SK-N-SH treated with all-trans-retinoic acid at 6 μM for 48 hours (cell line): ENCODE data around the gene SUPT16H.

Source experiments
- ATAC-seq: fragments of 200-7000 bp; cut with Tn5 transposase; 3 replicates; pipeline ENCODE4 v1.9.1; 2020; ENCODE audit warnings: mild to moderate bottlenecking, moderate library complexity
- ARNTL ChIP-seq: fragments of 450-650 bp; formaldehyde crosslinking; IDR thresholded peaks from 2 replicates; pipeline ENCODE4 v1.5.0; 2020; ENCODE audit warnings: low read depth, mild to moderate bottlenecking, moderate library complexity, borderline replicate concordance
- BACH2 ChIP-seq: fragments of 250-450 bp; sonication (Bioruptor Pico); IDR thresholded peaks from 2 replicates; pipeline ENCODE4 v1.9.0; 2021; ENCODE audit warnings: mild to moderate bottlenecking, borderline replicate concordance
- CSDC2 ChIP-seq: fragments of 250-450 bp; sonication (Bioruptor Pico); IDR thresholded peaks from 2 replicates; pipeline ENCODE4 v1.5.0; 2020; ENCODE audit warnings: mild to moderate bottlenecking, moderate library complexity
- ESRRG ChIP-seq: fragments of 250-450 bp; sonication (Bioruptor Pico); IDR thresholded peaks from 2 replicates; pipeline ENCODE4 v1.6.1; 2021; ENCODE audit warnings: mild to moderate bottlenecking
- GLIS3 ChIP-seq: fragments of 250-450 bp; sonication (Bioruptor Pico); IDR thresholded peaks from 2 replicates; pipeline ENCODE4 v1.5.0; 2020; ENCODE audit warnings: mild to moderate bottlenecking, moderate library complexity
- ISL1 ChIP-seq: fragments of 250-450 bp; sonication (Bioruptor Pico); IDR thresholded peaks from 2 replicates; pipeline ENCODE4 v2.1.2; 2022; ENCODE audit warnings: mild to moderate bottlenecking, moderate library complexity
- OSR1 ChIP-seq: fragments of 250-450 bp; sonication (Bioruptor Pico); IDR thresholded peaks from 2 replicates; pipeline ENCODE4 v1.8.0; 2022; ENCODE audit warnings: moderate library complexity, mild to moderate bottlenecking, inconsistent platforms
- PATZ1 ChIP-seq: fragments of 250-450 bp; sonication (Bioruptor Pico); IDR thresholded peaks from 2 replicates; pipeline ENCODE4 v1.8.0; 2020; ENCODE audit warnings: mild to moderate bottlenecking, moderate library complexity, borderline replicate concordance
- PPARA ChIP-seq: fragments of 250-450 bp; sonication (Bioruptor Pico); IDR thresholded peaks from 2 replicates; pipeline ENCODE4 v1.5.0; 2020; ENCODE audit warnings: mild to moderate bottlenecking, borderline replicate concordance
- RARB ChIP-seq: fragments of 250-450 bp; sonication (Bioruptor Pico); IDR thresholded peaks from 2 replicates; pipeline ENCODE4 v1.8.0; 2021; ENCODE audit warnings: mild to moderate bottlenecking, moderate library complexity
- SNAI2 ChIP-seq: fragments of 250-450 bp; sonication (Bioruptor Pico); IDR thresholded peaks from 2 replicates; pipeline ENCODE4 v1.5.0; 2020; ENCODE audit warnings: mild to moderate bottlenecking, moderate library complexity
- TCF4 ChIP-seq: fragments of 250-450 bp; sonication (Bioruptor Pico); IDR thresholded peaks from 2 replicates; pipeline ENCODE4 v1.8.0; 2021; ENCODE audit warnings: mild to moderate bottlenecking, moderate library complexity, borderline replicate concordance
- ZC3H10 ChIP-seq: fragments of 250-450 bp; sonication (Bioruptor Pico); IDR thresholded peaks from 2 replicates; pipeline ENCODE4 v1.5.1; 2021; ENCODE audit warnings: mild to moderate bottlenecking, moderate library complexity
- ZFP3 ChIP-seq: fragments of 250-450 bp; sonication (Bioruptor Pico); IDR thresholded peaks from 2 replicates; pipeline ENCODE4 v1.5.0; 2020; ENCODE audit warnings: mild to moderate bottlenecking, moderate library complexity
- ZFP30 ChIP-seq: fragments of 450-650 bp; formaldehyde crosslinking; IDR thresholded peaks from 2 replicates; pipeline ENCODE4 v1.5.0; 2022; ENCODE audit warnings: mild to moderate bottlenecking, moderate library complexity
- ZNF565 ChIP-seq: fragments of 450-650 bp; formaldehyde crosslinking; conservative IDR thresholded peaks from 2 replicates; pipeline ENCODE4 v1.5.0; 2020; ENCODE audit warnings: low read depth, mild to moderate bottlenecking, moderate library complexity
- ZNF70 ChIP-seq: fragments of 450-650 bp; formaldehyde crosslinking; IDR thresholded peaks from 2 replicates; pipeline ENCODE4 v1.5.0; 2020; ENCODE audit warnings: mild to moderate bottlenecking, moderate library complexity
- ZNF8 ChIP-seq: fragments of 450-650 bp; formaldehyde crosslinking; IDR thresholded peaks from 2 replicates; pipeline ENCODE4 v1.5.0; 2020; ENCODE audit warnings: mild to moderate bottlenecking, moderate library complexity
- TF ChIP-seq, protein P1 (sequence below): fragments of 250-450 bp; sonication (Bioruptor Pico); IDR thresholded peaks from 2 replicates; pipeline ENCODE4 v1.8.0; 2021; ENCODE audit warnings: low read depth, mild to moderate bottlenecking, moderate library complexity, borderline replicate concordance
- TF ChIP-seq, protein P2 (sequence below): fragments of 250-450 bp; sonication (Bioruptor Pico); IDR thresholded peaks from 2 replicates; pipeline ENCODE4 v1.5.1; 2020; ENCODE audit warnings: low read depth, mild to moderate bottlenecking, moderate library complexity
- TF ChIP-seq, protein P3 (sequence below): fragments of 250-450 bp; sonication (Bioruptor Pico); IDR thresholded peaks from 2 replicates; pipeline ENCODE4 v1.5.0; 2020; ENCODE audit warnings: mild to moderate bottlenecking, moderate library complexity
- TF ChIP-seq, protein P4 (sequence below): fragments of 250-450 bp; sonication (Bioruptor Pico); IDR thresholded peaks from 2 replicates; pipeline ENCODE4 v1.5.1; 2021; ENCODE audit warnings: mild to moderate bottlenecking, moderate library complexity

Gene SUPT16H

GRCh38 chr14:21426692-21427091 lies 42.9 kb upstream of the SUPT16H start:
- ATAC-seq = no peak
- no peak for TF ChIP-seq CSDC2 (CRISPR knock-in tag)
- no peak for TF ChIP-seq PPARA
- TF ChIP-seq BACH2 (CRISPR knock-in tag) = no peak
- no peak for TF ChIP-seq ZNF565 (CRISPR knock-in tag)
- TF ChIP-seq ZC3H10 (CRISPR knock-in tag) = no peak
- no peak for TF ChIP-seq ZFP30 (CRISPR knock-in tag)
- TF ChIP-seq, protein P1, sequence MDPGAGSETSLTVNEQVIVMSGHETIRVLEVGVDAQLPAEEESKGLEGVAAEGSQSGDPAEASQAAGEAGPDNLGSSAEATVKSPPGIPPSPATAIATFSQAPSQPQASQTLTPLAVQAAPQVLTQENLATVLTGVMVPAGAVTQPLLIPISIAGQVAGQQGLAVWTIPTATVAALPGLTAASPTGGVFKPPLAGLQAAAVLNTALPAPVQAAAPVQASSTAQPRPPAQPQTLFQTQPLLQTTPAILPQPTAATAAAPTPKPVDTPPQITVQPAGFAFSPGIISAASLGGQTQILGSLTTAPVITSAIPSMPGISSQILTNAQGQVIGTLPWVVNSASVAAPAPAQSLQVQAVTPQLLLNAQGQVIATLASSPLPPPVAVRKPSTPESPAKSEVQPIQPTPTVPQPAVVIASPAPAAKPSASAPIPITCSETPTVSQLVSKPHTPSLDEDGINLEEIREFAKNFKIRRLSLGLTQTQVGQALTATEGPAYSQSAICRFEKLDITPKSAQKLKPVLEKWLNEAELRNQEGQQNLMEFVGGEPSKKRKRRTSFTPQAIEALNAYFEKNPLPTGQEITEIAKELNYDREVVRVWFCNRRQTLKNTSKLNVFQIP (CRISPR knock-in tag) = no peak
- no peak for TF ChIP-seq GLIS3 (CRISPR knock-in tag)
- TF ChIP-seq ARNTL (CRISPR knock-in tag) = no peak
- TF ChIP-seq ESRRG (CRISPR knock-in tag) = no peak
- no peak for TF ChIP-seq PATZ1 (CRISPR knock-in tag)
- no peak for TF ChIP-seq RARB (CRISPR knock-in tag)
- no peak for TF ChIP-seq ZFP3 (CRISPR knock-in tag)
- TF ChIP-seq SNAI2 (CRISPR knock-in tag) = no peak
- TF ChIP-seq OSR1 (CRISPR knock-in tag) = no peak
- TF ChIP-seq, protein P2, sequence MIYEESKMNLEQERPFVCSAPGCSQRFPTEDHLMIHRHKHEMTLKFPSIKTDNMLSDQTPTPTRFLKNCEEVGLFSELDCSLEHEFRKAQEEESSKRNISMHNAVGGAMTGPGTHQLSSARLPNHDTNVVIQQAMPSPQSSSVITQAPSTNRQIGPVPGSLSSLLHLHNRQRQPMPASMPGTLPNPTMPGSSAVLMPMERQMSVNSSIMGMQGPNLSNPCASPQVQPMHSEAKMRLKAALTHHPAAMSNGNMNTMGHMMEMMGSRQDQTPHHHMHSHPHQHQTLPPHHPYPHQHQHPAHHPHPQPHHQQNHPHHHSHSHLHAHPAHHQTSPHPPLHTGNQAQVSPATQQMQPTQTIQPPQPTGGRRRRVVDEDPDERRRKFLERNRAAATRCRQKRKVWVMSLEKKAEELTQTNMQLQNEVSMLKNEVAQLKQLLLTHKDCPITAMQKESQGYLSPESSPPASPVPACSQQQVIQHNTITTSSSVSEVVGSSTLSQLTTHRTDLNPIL (CRISPR knock-in tag) = no peak
- TF ChIP-seq ISL1 (CRISPR knock-in tag) = no peak
- TF ChIP-seq, protein P3, sequence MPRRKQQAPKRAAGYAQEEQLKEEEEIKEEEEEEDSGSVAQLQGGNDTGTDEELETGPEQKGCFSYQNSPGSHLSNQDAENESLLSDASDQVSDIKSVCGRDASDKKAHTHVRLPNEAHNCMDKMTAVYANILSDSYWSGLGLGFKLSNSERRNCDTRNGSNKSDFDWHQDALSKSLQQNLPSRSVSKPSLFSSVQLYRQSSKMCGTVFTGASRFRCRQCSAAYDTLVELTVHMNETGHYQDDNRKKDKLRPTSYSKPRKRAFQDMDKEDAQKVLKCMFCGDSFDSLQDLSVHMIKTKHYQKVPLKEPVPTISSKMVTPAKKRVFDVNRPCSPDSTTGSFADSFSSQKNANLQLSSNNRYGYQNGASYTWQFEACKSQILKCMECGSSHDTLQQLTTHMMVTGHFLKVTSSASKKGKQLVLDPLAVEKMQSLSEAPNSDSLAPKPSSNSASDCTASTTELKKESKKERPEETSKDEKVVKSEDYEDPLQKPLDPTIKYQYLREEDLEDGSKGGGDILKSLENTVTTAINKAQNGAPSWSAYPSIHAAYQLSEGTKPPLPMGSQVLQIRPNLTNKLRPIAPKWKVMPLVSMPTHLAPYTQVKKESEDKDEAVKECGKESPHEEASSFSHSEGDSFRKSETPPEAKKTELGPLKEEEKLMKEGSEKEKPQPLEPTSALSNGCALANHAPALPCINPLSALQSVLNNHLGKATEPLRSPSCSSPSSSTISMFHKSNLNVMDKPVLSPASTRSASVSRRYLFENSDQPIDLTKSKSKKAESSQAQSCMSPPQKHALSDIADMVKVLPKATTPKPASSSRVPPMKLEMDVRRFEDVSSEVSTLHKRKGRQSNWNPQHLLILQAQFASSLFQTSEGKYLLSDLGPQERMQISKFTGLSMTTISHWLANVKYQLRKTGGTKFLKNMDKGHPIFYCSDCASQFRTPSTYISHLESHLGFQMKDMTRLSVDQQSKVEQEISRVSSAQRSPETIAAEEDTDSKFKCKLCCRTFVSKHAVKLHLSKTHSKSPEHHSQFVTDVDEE = no peak
- no peak for TF ChIP-seq ZNF70

DNA sequence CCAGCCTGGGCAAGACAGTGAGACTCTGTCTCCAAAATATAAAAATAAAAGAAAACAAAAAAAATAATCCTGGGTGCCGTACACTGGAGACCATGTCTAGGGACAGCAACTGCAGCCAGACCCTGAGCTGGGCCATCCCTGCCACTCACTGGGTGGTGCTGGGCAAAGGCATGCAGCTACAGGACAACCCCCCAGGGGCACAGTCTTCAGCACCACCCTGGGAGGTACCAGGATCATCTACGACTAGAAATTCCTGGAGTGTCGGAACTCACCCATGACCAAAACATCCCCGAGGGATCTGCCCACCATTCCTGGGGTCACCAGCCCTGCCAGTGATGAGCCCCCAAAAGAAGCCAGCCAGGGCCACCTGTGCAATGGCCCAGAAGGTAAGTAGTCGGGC lies 35.7 kb upstream of the SUPT16H start:
- TF ChIP-seq BACH2 (CRISPR knock-in tag) = no peak
- no peak for TF ChIP-seq PPARA
- TF ChIP-seq CSDC2 (CRISPR knock-in tag) = no peak
- TF ChIP-seq SNAI2 (CRISPR knock-in tag) = no peak
- TF ChIP-seq ESRRG (CRISPR knock-in tag) = no peak
- no peak for TF ChIP-seq PATZ1 (CRISPR knock-in tag)
- no peak for TF ChIP-seq ISL1 (CRISPR knock-in tag)
- no peak for TF ChIP-seq RARB (CRISPR knock-in tag)
- TF ChIP-seq TCF4 (CRISPR knock-in tag) = no peak
- no peak for TF ChIP-seq OSR1 (CRISPR knock-in tag)
- TF ChIP-seq, protein P1 (CRISPR knock-in tag) = no peak
- no peak for TF ChIP-seq ZNF565 (CRISPR knock-in tag)
- TF ChIP-seq ZNF8 (CRISPR knock-in tag) = no peak
- TF ChIP-seq ZC3H10 (CRISPR knock-in tag) = no peak
- TF ChIP-seq ARNTL (CRISPR knock-in tag) = no peak
- TF ChIP-seq ZFP3 (CRISPR knock-in tag) = no peak
- TF ChIP-seq, protein P4, sequence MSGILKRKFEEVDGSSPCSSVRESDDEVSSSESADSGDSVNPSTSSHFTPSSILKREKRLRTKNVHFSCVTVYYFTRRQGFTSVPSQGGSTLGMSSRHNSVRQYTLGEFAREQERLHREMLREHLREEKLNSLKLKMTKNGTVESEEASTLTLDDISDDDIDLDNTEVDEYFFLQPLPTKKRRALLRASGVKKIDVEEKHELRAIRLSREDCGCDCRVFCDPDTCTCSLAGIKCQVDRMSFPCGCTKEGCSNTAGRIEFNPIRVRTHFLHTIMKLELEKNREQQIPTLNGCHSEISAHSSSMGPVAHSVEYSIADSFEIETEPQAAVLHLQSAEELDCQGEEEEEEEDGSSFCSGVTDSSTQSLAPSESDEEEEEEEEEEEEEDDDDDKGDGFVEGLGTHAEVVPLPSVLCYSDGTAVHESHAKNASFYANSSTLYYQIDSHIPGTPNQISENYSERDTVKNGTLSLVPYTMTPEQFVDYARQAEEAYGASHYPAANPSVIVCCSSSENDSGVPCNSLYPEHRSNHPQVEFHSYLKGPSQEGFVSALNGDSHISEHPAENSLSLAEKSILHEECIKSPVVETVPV (CRISPR knock-in tag) = no peak
- TF ChIP-seq ZNF70 = no peak
- no peak for TF ChIP-seq GLIS3 (CRISPR knock-in tag)
- no peak for ATAC-seq
